Measurements from ENCODE around the gene SULF2.

The SULF2 gene

DNA sequence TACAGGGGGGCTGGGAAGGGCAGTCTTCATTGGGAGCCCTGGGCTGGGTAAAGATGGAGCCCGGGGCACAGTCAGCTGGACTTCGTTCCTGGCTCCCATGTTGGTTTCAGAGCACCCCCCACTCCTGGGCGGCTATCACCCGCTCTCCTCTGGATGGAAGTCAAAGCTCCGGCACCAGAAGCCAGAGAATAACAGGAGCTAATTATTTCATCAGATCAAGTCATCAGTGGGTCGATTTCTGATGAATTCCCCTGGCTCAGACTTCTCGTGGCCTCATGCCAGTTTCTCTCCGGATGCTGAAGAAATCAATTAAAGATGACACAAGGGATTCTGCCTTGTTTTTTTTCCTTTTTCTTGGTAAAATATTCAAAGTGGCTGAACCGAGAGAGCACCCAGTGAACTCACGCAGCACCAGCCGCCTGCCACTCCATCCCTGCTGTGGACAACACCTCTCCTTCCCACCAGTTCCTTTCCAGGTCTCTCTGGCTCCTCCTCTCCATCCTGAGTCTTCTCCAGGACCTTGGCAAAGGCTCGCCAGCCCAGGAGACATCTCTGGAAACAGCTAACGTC is 22.5 kb downstream of the SULF2 start:
- DNase-seq (ENCODE audit: low read depth in 2 of 2): no peak

GRCh38 chr20:47761482-47762047 is 23.7 kb downstream of the SULF2 start:
- no peak for DNase-seq (ENCODE audit: low read depth in 2 of 2)

DNA sequence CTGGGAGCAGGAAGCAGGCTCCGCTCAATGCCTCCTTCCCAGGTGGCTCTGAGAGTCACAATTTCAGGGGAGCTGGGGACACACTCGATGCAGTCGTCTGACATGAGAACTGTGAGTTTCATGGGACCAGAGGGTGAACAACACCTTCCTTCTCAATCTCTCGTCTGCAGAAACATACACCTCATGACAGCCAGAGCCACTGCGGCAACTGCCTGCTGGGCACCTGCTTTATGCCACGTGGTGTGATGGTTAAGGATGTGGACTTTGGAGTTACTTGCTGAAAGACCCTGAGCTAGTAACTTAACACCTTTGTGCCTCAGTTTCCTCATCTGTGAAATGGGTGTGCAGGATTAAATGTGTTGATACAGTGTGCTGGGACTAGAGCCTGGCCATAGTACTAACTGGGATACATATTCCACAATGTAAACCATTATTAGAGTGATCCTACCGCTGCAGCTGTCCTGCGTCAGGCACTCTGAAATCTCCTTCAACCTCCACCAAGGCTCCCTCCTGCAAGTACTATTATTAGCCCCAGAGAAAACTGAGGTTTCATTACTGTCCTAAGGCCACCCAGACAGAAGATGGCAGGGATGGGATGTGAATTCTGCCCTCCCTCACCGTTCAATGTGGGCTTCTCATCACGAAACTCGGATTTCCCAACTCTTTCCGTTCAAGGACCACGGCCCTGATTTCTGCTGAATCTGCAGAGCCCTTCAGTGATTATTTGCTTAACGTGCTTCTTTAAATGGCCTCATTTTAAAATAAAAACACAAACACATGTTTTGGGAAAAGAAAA is 24.4 kb downstream of the SULF2 start:
- DNase-seq (ENCODE audit: low read depth in 2 of 2): no peak

- no peak for DNase-seq (ENCODE audit: low read depth in 2 of 2)
Observed at GRCh38 chr20:47758517-47759450, 26.5 kb downstream of the SULF2 start.

DNA sequence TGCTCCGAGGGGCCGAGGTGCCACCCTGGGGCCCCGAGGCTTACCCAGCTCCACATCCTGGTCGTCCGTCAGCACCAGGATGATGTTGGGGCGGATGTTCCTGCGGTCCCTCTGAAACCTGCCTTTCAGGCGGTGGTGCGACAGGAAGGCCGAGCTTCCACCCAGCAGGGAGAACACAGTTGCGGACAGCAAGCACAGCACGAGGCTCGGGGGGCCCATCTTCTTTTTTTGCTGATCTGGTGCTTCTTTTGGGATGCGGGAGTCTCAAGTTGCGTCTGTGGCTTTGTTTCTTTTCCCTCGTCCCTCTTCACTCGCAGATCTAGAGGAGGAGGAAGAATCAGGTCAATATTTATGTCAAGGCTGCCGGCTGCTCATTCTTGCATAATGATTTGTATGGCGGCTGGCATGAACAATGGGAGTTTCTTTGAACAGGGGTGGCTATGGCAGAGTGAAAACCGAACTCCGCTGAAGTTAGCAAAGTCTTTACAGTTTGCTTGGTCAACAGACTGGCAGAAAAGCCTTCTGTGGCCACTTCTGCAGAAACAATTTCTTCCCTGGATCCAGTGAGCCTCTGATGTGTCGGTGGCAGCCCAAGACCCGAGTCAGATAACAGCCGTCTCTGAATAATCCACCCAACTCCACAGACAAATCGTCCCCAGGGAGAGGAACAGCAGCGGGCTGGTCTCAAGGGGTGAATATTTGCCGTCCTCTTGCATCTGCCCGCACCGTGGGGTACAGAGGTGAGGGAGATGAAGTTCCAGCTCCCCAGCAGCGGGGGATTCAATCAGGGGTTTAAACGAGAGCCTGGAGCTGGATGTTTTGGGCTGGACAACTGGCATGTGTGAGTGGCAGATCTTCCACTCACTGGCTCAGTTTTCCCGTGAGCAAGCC is 27.9 kb downstream of the SULF2 start:
- no peak for DNase-seq (ENCODE audit: low read depth in 2 of 2)

DNA sequence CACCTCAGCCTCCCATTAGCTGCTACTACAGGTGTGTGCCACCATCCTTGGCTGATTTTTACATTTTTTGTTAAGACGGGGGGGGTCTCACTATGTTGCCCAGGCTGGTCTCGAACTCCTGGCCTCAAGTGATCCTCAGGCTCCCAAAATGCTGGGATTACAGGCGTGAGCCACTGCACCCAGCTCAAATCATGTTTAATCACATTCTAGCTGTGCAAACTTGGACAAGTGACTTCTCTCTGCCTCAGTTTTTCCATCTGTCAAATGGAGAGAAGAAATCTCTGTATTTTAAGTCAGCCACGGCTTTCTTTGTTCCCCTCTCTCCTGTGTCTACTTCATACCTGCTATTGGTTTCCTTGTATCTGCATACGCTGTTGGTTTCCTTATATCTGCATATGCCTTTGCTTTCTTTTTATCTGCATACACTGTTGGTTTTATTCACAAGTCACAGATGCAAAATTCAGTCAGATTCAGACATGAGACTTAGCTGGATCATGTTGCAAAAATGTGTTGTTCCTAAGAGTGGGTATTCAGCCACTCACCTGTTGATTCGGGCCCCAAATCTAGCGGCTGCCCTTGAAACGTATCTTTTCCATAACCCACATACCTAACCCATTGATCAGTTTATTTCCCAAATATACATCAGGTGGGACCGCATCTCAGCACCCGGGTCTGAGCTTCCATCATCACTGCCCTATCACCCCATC is 30.2 kb downstream of the SULF2 start:
- DNase-seq (ENCODE audit: low read depth in 2 of 2): no peak

DNA sequence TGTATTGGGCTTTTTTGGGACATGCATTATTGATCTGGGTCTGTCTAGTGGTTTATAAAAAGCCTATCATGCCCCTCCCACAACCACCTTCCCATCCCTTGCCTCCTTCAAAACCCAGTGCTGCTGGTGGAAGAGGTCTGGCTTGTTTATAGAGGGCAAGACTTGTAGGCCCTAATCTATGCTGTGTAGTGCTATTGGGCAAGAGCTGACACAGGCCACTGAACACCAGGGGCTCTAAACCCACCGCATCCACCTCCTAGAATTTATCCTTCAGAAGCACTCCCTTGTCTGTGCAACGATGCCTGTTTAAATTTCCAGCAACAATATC is 30.9 kb downstream of the SULF2 start:
- DNase-seq (ENCODE audit: low read depth in 2 of 2): no peak

GRCh38 chr20:47753576-47754387 is 31.5 kb downstream of the SULF2 start:
- DNase-seq (ENCODE audit: low read depth in 2 of 2): no peak

DNA sequence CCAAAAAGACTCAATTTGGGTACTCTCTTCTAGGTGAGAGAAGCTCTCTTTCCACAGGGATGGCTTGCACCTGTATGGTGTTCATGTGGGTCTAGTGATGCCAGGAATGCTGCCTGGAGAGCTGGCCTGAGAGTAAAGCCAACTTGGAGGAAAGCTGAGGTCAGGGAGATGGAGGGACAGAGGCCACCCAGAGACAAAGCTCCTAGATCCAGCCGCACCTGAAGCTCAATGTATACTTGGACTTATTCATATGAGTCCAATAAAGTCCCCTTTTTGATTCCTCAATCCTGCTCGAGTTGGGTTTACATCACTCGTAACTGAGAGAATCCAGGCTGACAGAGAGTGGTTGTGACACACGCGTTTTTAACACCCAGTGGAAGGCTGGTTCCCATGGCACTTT is 33.8 kb downstream of the SULF2 start:
- DNase-seq (ENCODE audit: low read depth in 2 of 2): no peak

DNA sequence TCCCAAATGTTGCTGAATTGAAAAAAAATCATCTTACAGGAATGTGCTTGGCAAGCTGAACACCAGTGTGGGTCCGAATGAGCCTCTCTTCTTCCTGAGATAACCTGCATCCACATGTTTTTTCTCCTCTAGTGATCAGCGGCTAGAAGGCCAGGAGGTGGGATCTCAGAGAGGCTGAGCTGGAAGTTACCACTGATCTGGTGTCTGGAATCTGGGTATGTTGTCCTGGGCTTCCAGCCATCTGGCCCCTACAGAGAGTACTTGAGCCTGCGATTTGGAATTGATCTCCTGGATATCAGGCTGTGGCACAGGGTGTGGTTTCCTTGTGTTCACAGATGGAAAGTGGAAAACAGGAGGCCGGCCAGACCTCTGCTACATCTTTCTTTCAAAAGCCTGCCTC is 35.9 kb downstream of the SULF2 start:
- no peak for DNase-seq (ENCODE audit: low read depth in 2 of 2)

DNA sequence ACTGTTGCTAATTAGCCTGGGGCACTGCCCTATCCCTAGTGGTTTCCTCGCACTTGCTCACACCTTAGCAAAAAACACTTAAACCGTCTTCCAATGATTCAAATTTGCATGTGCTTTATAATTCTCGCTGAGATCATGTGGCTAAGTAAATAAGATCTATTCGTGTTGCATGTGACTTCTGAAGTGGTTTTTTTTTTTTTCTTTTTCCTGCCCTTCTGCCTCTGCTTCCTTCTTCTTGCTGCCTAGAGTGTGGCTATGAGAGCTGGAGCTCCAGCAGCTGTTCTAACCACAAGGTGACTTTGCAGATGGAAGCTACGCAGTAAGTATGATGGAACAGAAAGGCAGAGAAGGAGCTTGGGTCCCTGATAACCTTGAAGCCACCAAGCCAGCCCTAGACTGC is 36.5 kb downstream of the SULF2 start:
- no peak for DNase-seq (ENCODE audit: low read depth in 2 of 2)

- no peak for DNase-seq (ENCODE audit: low read depth in 2 of 2)
Observed at GRCh38 chr20:47748069-47748468, 37.2 kb downstream of the SULF2 start.

GRCh38 chr20:47747669-47748031 is 37.6 kb downstream of the SULF2 start:
- no peak for DNase-seq (ENCODE audit: low read depth in 2 of 2)

- no peak for DNase-seq (ENCODE audit: low read depth in 2 of 2)
Observed at GRCh38 chr20:47744803-47745202, 40.5 kb downstream of the SULF2 start.

- no peak for DNase-seq (ENCODE audit: low read depth in 2 of 2)
Observed at GRCh38 chr20:47743671-47744070, 41.6 kb downstream of the SULF2 start.

GRCh38 chr20:47741669-47742608 is 43.3 kb downstream of the SULF2 start:
- DNase-seq (ENCODE audit: low read depth in 2 of 2): no peak

DNA sequence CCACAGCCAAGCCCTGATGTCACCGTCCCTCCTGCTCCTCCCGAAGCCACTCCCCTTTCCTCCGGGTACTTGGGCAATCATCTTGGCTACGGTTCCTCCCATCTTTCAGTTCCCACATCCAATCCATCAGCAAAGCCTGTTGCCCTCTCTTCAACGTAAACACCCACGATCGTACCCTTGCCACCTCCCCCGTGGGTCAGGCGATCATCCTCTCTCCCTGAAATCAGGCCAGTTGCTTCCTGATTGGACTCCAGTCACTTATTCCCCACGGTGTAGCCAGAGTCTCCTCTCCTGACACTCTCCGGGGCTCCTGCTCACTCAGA is 44.5 kb downstream of the SULF2 start:
- no peak for DNase-seq (ENCODE audit: low read depth in 2 of 2)

DNA sequence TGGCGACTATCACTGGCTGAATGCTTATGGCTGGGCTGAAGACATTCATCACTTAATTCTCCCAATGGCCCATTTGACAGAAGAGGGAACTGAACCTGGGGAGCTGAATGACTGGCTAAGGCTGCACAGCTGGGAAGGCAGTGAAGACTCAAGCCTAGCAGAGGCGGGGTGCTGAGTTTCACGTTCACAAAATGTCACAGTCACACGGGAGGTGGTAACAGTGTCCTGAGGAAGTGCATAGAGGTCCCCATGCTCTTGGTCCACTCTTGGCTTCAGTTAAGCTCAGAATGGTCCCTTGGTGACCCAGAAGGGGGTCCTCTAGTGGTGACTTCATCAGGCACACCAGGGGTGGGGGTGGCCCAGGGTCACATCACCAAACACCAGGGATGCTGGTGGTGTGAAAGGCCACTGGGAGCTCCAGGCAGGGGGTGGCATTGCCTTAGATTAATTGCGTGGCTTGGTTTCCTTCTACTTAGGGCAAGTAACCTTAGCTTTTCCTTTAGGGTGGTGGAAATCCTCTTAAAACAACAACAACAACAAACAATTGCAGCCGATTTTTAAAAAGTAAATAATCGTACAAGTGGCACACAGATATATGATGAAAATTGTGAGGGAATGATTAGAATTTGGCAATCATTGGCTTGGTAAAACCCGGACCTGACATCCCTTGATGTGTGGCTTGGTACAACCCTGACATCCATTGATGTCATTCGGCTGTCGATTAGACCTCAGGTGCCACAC is 45.0 kb downstream of the SULF2 start:
- DNase-seq (ENCODE audit: low read depth in 2 of 2): no peak
